Right kidney (tissue), 1 donor: ENCODE results near the gene ARPC4.
"Not testable (repeated sequence)": the region's sequence is repeated elsewhere in the genome, so short reads cannot be mapped to it uniquely, and the experiment has no call there.

Experiments
- DNase-seq: peaks from one replicate; pipeline ENCODE4 v3.0.0-alpha.2; 2016

Gene ARPC4

GRCh38 chr3:9854291-9854940 is 61.5 kb downstream of the ARPC4 start:
- not testable (repeated sequence) for DNase-seq

DNA sequence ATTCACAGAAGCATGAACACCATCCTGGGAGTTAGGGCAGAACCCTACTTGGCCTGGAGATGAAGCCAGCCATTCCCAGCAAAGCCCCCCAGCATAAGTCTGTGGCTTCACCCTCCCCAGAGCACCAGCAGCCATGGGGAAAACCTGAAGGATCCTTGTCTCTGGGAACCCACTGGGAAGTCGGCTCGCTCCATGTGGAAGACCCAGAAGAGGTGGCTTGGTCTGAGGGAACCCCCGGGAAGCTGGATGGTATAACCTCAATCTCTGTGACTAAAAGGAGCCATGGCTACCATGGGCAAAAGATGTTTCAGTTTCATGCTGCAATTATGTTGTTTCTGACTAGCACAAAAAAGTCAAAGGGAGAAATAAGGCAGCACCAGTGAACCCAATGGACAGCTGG is 62.7 kb downstream of the ARPC4 start:
- DNase-seq, result no peak
